GM23248 (cell line): ENCODE measurements around the gene PCDHGB6. TPM values are rescaled to one million over a fixed set of nuclear protein-coding genes. Genes with fewer than 3 reads are reported as not detected.
A peak's percentile ranks its signal among the peaks of the same experiment; 100 is the strongest.

Experiments
- DNase-seq: peaks from one replicate; pipeline ENCODE4 v3.0.0-alpha.2; 2015
- H2AFZ ChIP-seq: fragments of 200-600 bp; sonication (generic); 2 replicates; pipeline ENCODE4 v1.6.1; 2016; ENCODE audit warnings: antibody characterized with exemption
- H3F3A ChIP-seq: fragments of 200-600 bp; sonication (generic); 2 replicates; pipeline ENCODE4 v1.6.1; 2016; ENCODE audit warnings: mild to moderate bottlenecking, antibody characterized with exemption, mixed run types; ENCODE audit not compliant: insufficient read depth
- H3K27ac ChIP-seq: fragments of 200-600 bp; sonication (generic); 2 replicates; pipeline ENCODE4 v1.5.1; 2016; ENCODE audit warnings: mild to moderate bottlenecking
- H3K27me3 ChIP-seq: fragments of 200-600 bp; sonication (generic); replicated peaks from 2 replicates; pipeline ENCODE4 v1.6.1; 2016; ENCODE audit warnings: mild to moderate bottlenecking; ENCODE audit not compliant: insufficient read depth
- H3K36me3 ChIP-seq: fragments of 200-600 bp; sonication (generic); 2 replicates; pipeline ENCODE4 v1.6.1; 2016; ENCODE audit warnings: low read depth, mild to moderate bottlenecking
- H3K4me1 ChIP-seq: fragments of 200-600 bp; sonication (generic); 2 replicates; pipeline ENCODE4 v1.6.1; 2016; ENCODE audit warnings: mild to moderate bottlenecking; ENCODE audit not compliant: insufficient read depth
- H3K4me2 ChIP-seq: fragments of 200-600 bp; sonication (generic); one replicate; pipeline ENCODE4 v1.6.1; 2016; ENCODE audit warnings: mild to moderate bottlenecking; ENCODE audit not compliant: unreplicated experiment
- H3K4me3 ChIP-seq: fragments of 200-600 bp; sonication (generic); 2 replicates; pipeline ENCODE4 v1.5.1; 2016; ENCODE audit warnings: mild to moderate bottlenecking
- H3K79me2 ChIP-seq: fragments of 200-600 bp; sonication (generic); 2 replicates; pipeline ENCODE4 v1.6.1; 2016; ENCODE audit warnings: mild to moderate bottlenecking; ENCODE audit not compliant: insufficient read depth
- H3K9ac ChIP-seq: fragments of 200-600 bp; sonication (generic); 2 replicates; pipeline ENCODE4 v1.6.1; 2016; ENCODE audit warnings: mild to moderate bottlenecking
- H3K9me2 ChIP-seq: fragments of 200-600 bp; sonication (generic); 2 replicates; pipeline ENCODE4 v1.6.1; 2016; ENCODE audit warnings: mixed run types, mild to moderate bottlenecking, moderate library complexity; ENCODE audit not compliant: insufficient read depth
- H3K9me3 ChIP-seq: fragments of 200-600 bp; sonication (generic); one replicate; pipeline ENCODE4 v1.6.1; 2017; ENCODE audit warnings: low read depth
- H4K20me1 ChIP-seq: fragments of 200-600 bp; sonication (generic); 2 replicates; pipeline ENCODE4 v1.6.0; 2016; ENCODE audit not compliant: insufficient read depth
- EZH2 ChIP-seq: fragments of 200-600 bp; sonication (generic); IDR thresholded peaks from 2 replicates; pipeline ENCODE4 v1.6.1; 2018; ENCODE audit warnings: antibody characterized with exemption, mild to moderate bottlenecking; ENCODE audit not compliant: insufficient read depth, poor library complexity, severe bottlenecking
- EZH2phosphoT487 ChIP-seq: fragments of 200-600 bp; sonication (generic); IDR thresholded peaks from 2 replicates; pipeline ENCODE4 v1.6.1; 2018; ENCODE audit warnings: antibody characterized with exemption, moderate library complexity, mild to moderate bottlenecking, low read depth; ENCODE audit not compliant: insufficient read depth
- WGBS, 2 experiments: methylation state at CpG; one replicate each; pipeline ENCODE4 v1.1.6; 2015 to 2017; ENCODE audit warnings: low lambda C conversion rate in 2 of 2, low coverage in 1 of 2; ENCODE audit errors: missing lambda C conversion rate in 2 of 2; 5-methylcytosine and 5-hydroxymethylcytosine counted together
- in situ Hi-C: fragments of 300-500 bp; cut with MboI; formaldehyde crosslinking; loops from 2 replicates; pipeline ENCODE4 v1.15.0; 2020
- polyA plus RNA-seq: library from polyadenylated mRNA; unstranded; fragments of >200 nt; fragmentation: Nextera tagmentation; extraction: Ambion mirVana; gene quantifications from 2 replicates; pipeline ENCODE4 v1.2.1, GENCODE V29; 2016
- total RNA-seq: library from RNA; depleted of rRNA; stranded (reverse); fragments of >200 nt; shearing (Covaris generic); gene quantifications from 2 replicates; pipeline ENCODE4 v1.2.3, GENCODE V29; 2014

PCDHGB6 gene
- total and polyA plus RNA-seq, 2 experiments from 2014 or later: 1.9 to 3.2 TPM

- peaks cover 52% of the 10 kb centered on the region for H3K79me2 ChIP-seq
- no peaks in the 10 kb centered on the region for H3K27me3 ChIP-seq
- in situ Hi-C loops: no loop called here
- peak overlapping the region; percentile 8; the same call in 1 of the 2 replicates for H3K27ac ChIP-seq
- 52 to 54% methylated on average over 2 of the region's 2 CpGs for WGBS, 2 experiments
- H2AFZ ChIP-seq: no peak overlapping the region
- no peaks in the 10 kb centered on the region for H4K20me1 ChIP-seq
- peaks cover 20% of the 10 kb centered on the region for H3F3A ChIP-seq
- H3K9ac ChIP-seq: no peak overlapping the region
- no peaks in the 10 kb centered on the region for H3K9me2 ChIP-seq
- 0 out of 2 replicates have a peak overlapping the region, but pooled peaks have one; percentile 23 for H3K4me3 ChIP-seq
- TF ChIP-seq EZH2 (no peak), EZH2phosphoT487 (no peak)
- peaks cover 29% of the 10 kb centered on the region for H3K4me1 ChIP-seq
- H3K4me2 ChIP-seq: peak overlapping the region; percentile 59
- H3K36me3 ChIP-seq: no peaks in the 10 kb centered on the region
- H3K9me3 ChIP-seq: no peaks in the 10 kb centered on the region
- peak; percentile 71 for DNase-seq
These were observed 26.2 kb downstream of the PCDHGB6 start for GRCh38 chr5:141434006-141434405.

GRCh38 chr5:141437221-141437620 is 29.4 kb downstream of the PCDHGB6 start:
- no peaks in the 10 kb centered on the region for H3K27me3 ChIP-seq
- H3K4me1 ChIP-seq: peaks cover 36% of the 10 kb centered on the region
- H4K20me1 ChIP-seq: no peaks in the 10 kb centered on the region
- H3K4me3 ChIP-seq: peak overlapping the region; percentile 19
- no peaks in the 10 kb centered on the region for H3K36me3 ChIP-seq
- H2AFZ ChIP-seq: no peak overlapping the region
- H3K4me2 ChIP-seq: peak overlapping the region; percentile 46
- peaks cover 20% of the 10 kb centered on the region for H3F3A ChIP-seq
- no peaks in the 10 kb centered on the region for H3K9me3 ChIP-seq
- H3K27ac ChIP-seq: peak overlapping the region; percentile 39
- H3K9ac ChIP-seq: no peak overlapping the region
- in situ Hi-C loops: no loop called here
- H3K9me2 ChIP-seq: no peaks in the 10 kb centered on the region
- peak; percentile 69 for DNase-seq
- H3K79me2 ChIP-seq: peaks cover 67% of the 10 kb centered on the region
- WGBS, 2 experiments: 26 to 31% methylated on average over 2 of the region's 2 CpGs
- TF ChIP-seq EZH2 (no peak), EZH2phosphoT487 (no peak)

- Histone ChIP-seq H3K4me1 (peaks cover 24% of the 10 kb centered on the region), H3K4me2 (peak overlapping the region; percentile 13), H3K27me3 (no peaks in the 10 kb centered on the region), H3K27ac (peak overlapping the region; percentile 9), H3K36me3 (no peaks in the 10 kb centered on the region), H3F3A (peaks cover 12% of the 10 kb centered on the region; the same call in 1 of the 2 replicates), H2AFZ (no peak overlapping the region), H3K9me3 (no peaks in the 10 kb centered on the region), H3K9ac (no peak overlapping the region), H3K4me3 (no peak overlapping the region), H3K79me2 (peaks cover 79% of the 10 kb centered on the region), H4K20me1 (no peaks in the 10 kb centered on the region), H3K9me2 (no peaks in the 10 kb centered on the region)
- peak; percentile 62 for DNase-seq
- 33 to 34% methylated on average over 10 of the region's 10 CpGs for WGBS, 2 experiments
- in situ Hi-C loops: no loop called here
- no peak for TF ChIP-seq EZH2phosphoT487
- no peak for TF ChIP-seq EZH2
These were observed 31.8 kb downstream of the PCDHGB6 start for GRCh38 chr5:141439411-141440141.

- TF ChIP-seq EZH2phosphoT487: no peak
- no peak for TF ChIP-seq EZH2
- 88 to 89% methylated on average over 9 of the region's 9 CpGs for WGBS, 2 experiments
- no peak overlapping the region for H3K4me2 ChIP-seq
These were observed 32.5 kb downstream of the PCDHGB6 start for GRCh38 chr5:141440341-141440740.

More at GRCh38 chr5:141440341-141440740, 32.5 kb downstream of the PCDHGB6 start:
- Histone ChIP-seq H3K9me2 (no peaks in the 10 kb centered on the region), H3K27ac (no peak overlapping the region), H3K36me3 (no peaks in the 10 kb centered on the region), H3K4me3 (no peak overlapping the region), H4K20me1 (no peaks in the 10 kb centered on the region), H3F3A (peaks cover 12% of the 10 kb centered on the region; the same call in 1 of the 2 replicates), H3K4me1 (peaks cover 23% of the 10 kb centered on the region), H3K9ac (no peak overlapping the region), H3K79me2 (peaks cover 81% of the 10 kb centered on the region), H3K9me3 (no peaks in the 10 kb centered on the region), H2AFZ (no peak overlapping the region), H3K27me3 (no peaks in the 10 kb centered on the region)
- DNase-seq: no peak
- in situ Hi-C loops: no loop called here
